ENCODE data around the gene HDLBP. TPM values are rescaled to one million over a fixed set of nuclear protein-coding genes. Genes with fewer than 3 reads are reported as not detected.

HDLBP gene
- total RNA-seq, 2 donors from 2014 or later = 274 to 287 TPM

GRCh38 chr2:241201445-241202267, 113.8 kb downstream of the HDLBP start:
- Histone ChIP-seq H3K36me3 (no peaks in the 10 kb centered on the region), H3K4me3 (no peak overlapping the region), H3K27me3 (no peaks in the 10 kb centered on the region), H3K9me3 (no peaks in the 10 kb centered on the region), H3K4me1 (no peaks in the 10 kb centered on the region), H3K27ac (no peak overlapping the region)
- TF ChIP-seq CTCF (IDR thresholded peaks at IDR 0.05) = no peak
- DNase-seq (ENCODE audit: low spot score) = no peak

DNA sequence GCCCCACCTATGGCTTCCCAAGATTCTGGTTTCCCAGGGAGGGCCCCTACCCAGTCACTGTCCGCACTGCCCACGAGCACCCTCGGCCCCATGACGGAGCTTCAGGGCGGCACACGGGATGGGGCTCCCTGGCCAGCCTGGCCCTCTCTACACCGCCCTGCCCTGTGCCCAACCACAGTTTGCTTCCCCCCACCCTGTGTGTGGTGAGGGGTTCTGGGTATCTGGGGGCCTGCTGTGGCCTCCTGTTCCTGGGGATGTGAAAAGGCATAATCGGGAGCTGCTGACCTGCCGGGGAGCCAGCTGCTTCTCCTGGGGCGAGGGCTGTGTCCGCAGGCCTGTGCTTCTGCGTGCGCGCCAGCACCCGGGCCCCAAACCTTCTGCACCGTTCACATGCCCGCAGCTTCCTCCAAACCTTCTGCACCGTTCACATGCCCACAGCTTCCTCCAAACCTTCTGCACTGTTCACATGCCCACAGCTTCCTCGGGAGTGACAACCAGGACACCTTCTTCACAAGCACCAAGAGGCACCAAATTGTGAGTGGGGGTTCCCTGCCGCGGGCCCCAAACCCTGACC, 114.6 kb downstream of the HDLBP start:
- Histone ChIP-seq H3K4me3 (no peak overlapping the region), H3K27ac (no peak overlapping the region), H3K4me1 (no peaks in the 10 kb centered on the region), H3K27me3 (no peaks in the 10 kb centered on the region), H3K9me3 (no peaks in the 10 kb centered on the region), H3K36me3 (no peaks in the 10 kb centered on the region)
- TF ChIP-seq CTCF (IDR thresholded peaks at IDR 0.05) = no peak
- no peak for DNase-seq (ENCODE audit: low spot score)

DNA sequence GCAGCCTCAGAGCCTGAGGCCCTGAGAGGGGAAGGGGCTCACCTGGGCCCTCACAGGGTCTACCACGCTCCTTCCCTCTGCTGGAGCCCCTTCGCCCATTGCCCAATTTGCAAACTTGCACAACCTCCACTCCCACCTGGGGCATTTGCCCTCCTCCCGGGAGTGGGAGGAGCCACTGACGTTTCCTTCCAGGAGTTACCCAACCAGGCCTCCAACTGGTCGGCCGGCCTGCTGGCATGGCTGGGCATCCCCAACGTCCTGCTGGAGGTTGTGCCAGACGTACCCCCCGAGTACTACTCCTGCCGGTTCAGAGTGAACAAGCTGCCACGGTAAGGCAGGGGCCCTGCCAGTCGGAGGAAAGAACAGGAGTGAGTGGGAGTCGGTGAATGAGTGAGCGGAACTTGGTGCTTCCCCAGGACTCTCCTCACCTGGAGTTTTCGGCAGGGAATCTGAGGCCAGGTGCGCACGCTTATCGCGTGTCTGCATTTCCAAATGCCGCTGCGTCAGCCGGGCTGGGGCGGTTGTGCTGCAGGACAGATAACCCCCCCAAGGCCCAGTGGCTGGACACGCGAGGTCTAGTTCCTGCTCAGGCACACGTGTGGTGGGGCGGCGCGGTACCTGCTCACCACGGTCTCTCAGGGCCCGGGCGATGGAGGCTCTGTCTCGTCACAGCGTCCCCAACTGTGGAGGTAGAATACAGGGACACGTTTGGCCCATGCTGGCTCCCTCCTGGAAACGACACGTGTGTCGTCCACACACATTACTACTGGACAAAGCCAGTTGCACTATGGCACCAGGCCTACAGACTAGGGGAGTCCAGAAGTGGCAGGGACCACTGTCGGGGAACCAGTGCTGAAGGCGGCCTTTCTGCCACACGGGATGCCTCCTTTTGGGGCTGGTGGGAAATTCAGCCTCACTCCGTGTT, 115.3 kb downstream of the HDLBP start:
- Histone ChIP-seq H3K9me3 (no peaks in the 10 kb centered on the region), H3K4me3 (no peak overlapping the region), H3K36me3 (no peaks in the 10 kb centered on the region), H3K27me3 (no peaks in the 10 kb centered on the region), H3K4me1 (no peaks in the 10 kb centered on the region), H3K27ac (no peak overlapping the region)
- DNase-seq (ENCODE audit: low spot score) = no peak
- no peak for TF ChIP-seq CTCF (IDR thresholded peaks at IDR 0.05)

GRCh38 chr2:241199286-241199685, 116.2 kb downstream of the HDLBP start:
- no peak overlapping the region for H3K27ac ChIP-seq
- no peaks in the 10 kb centered on the region for H3K36me3 ChIP-seq
- no peak overlapping the region for H3K4me3 ChIP-seq
- DNase-seq (ENCODE audit: low spot score) = no peak
- TF ChIP-seq CTCF (IDR thresholded peaks at IDR 0.05) = no peak
- H3K4me1 ChIP-seq = no peaks in the 10 kb centered on the region
- H3K9me3 ChIP-seq = no peaks in the 10 kb centered on the region
- no peaks in the 10 kb centered on the region for H3K27me3 ChIP-seq

DNA sequence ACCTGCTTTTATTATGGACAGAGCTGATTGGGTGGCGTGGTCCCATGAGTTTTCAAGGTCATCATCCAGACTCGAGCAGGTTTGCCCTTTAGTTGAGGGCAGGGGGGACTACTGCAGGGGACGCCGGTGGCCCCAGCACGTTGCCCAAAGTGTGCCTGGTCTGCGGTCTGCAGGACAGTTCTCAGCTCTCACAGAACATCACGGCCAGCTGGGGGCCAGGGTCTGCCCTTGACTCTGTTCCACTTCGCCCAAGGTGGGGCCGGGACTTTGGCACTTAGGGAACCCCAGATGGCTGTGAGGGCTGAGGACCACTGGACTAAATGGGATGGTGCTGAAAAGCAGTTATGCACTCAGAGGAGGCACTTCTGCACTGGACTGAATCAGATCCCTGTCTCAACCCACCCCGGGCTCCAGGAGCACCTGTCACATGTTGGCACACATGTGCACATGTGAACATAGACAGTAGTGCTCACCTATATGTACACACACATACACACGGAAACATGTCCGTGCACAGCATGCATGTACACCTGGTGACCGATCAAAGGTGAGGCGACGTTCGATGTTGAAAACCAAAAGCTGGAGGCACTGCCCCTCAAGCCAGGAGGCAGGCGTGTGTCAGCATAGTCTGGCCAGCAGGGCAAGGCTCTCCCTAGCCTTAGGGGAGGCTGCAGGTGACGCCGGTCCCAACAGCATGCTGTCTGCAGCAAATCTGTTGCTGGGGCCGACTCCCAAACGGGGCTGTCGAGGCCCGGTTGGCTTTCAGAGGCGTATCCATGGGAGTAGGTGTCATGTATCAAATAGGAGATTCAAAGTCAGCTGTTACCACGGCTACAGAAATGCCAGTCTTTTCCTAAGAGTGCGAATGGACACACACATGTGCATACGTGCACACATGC, 116.8 kb downstream of the HDLBP start:
- no peaks in the 10 kb centered on the region for H3K4me1 ChIP-seq
- no peaks in the 10 kb centered on the region for H3K9me3 ChIP-seq
- H3K27ac ChIP-seq = no peak overlapping the region
- H3K4me3 ChIP-seq = no peak overlapping the region
- no peaks in the 10 kb centered on the region for H3K36me3 ChIP-seq
- TF ChIP-seq CTCF (IDR thresholded peaks at IDR 0.05) = no peak
- no peaks in the 10 kb centered on the region for H3K27me3 ChIP-seq
- DNase-seq (ENCODE audit: low spot score) = no peak
